Common myeloid progenitor, CD34-positive (primary cell): ENCODE data around the gene NDST4.

Source experiments
- CTCF ChIA-PET: fragments of 350-600 bp; sonication (Branson Sonifier 250); formaldehyde crosslinking; loops from one replicate; lab custom pipeline; 2021; ENCODE audit warnings: antibody characterized with exemption; lab: Charles Lee
- POLR2A ChIA-PET: fragments of 350-600 bp; sonication (Branson Sonifier 250); formaldehyde crosslinking; loops from one replicate; lab custom pipeline; 2021; ENCODE audit warnings: antibody characterized with exemption; lab: Charles Lee
- DNase-seq, 3 donors: peaks; one replicate each; pipeline versions ENCODE4 v3.0.0 to v3.0.0-alpha.2; 2013
- H3K27ac ChIP-seq, 2 experiments: 1 replicate in 1 of 2; 2 replicates in 1 of 2; pipeline ENCODE4 v1.7.0; 2013; ENCODE audit warnings: inconsistent platforms in 2 of 2, low read length in 2 of 2, mild to moderate bottlenecking in 2 of 2, low read depth in 1 of 2, moderate library complexity in 1 of 2; ENCODE audit not compliant: severe bottlenecking in 2 of 2, insufficient read depth in 1 of 2, poor library complexity in 1 of 2
- H3K27me3 ChIP-seq, 5 experiments: replicated peaks in 2 of 5; 1 replicate in 3 of 5; 2 replicates in 2 of 5; pipeline versions ENCODE4 v1.6.1 to v1.7.0; 2013; ENCODE audit warnings: low read length in 4 of 5, mild to moderate bottlenecking in 2 of 5, moderate library complexity in 2 of 5, inconsistent platforms in 1 of 5; ENCODE audit not compliant: insufficient read depth in 5 of 5, control insufficient read depth in 4 of 5
- H3K36me3 ChIP-seq, 4 experiments: 1 replicate in 2 of 4; 2 replicates in 2 of 4; pipeline versions ENCODE4 v1.6.1 to v1.7.0; 2013; ENCODE audit warnings: low read length in 3 of 4, control low read depth in 1 of 4, mild to moderate bottlenecking in 1 of 4; ENCODE audit not compliant: control insufficient read depth in 4 of 4, insufficient read depth in 4 of 4
- H3K4me1 ChIP-seq, 4 experiments: 1 replicate in 3 of 4; 2 replicates in 1 of 4; pipeline versions ENCODE4 v1.6.1 to v1.7.1; 2013; ENCODE audit warnings: low read length in 3 of 4, mild to moderate bottlenecking in 3 of 4, control low read depth in 1 of 4, inconsistent platforms in 1 of 4, moderate library complexity in 1 of 4; ENCODE audit not compliant: control insufficient read depth in 4 of 4, insufficient read depth in 4 of 4; ENCODE audit errors: control extremely low read depth in 1 of 4
- H3K4me3 ChIP-seq, 7 experiments: 1 replicate in 4 of 7; 2 replicates in 3 of 7; pipeline versions ENCODE4 v1.5.1 to v1.7.0; 2013; ENCODE audit warnings: mild to moderate bottlenecking in 7 of 7, low read length in 6 of 7, moderate library complexity in 6 of 7, inconsistent platforms in 2 of 7, low read depth in 2 of 7, control low read depth in 1 of 7; ENCODE audit not compliant: insufficient read depth in 4 of 7, control insufficient read depth in 1 of 7; ENCODE audit errors: extremely low read depth in 1 of 7
- H3K9me3 ChIP-seq, 5 experiments: 1 replicate in 4 of 5; 2 replicates in 1 of 5; pipeline versions ENCODE4 v1.6.1 to v1.7.1; 2013; ENCODE audit warnings: low read length in 4 of 5, mild to moderate bottlenecking in 2 of 5, inconsistent platforms in 1 of 5, low read depth in 1 of 5, moderate library complexity in 1 of 5; ENCODE audit not compliant: control insufficient read depth in 4 of 5, insufficient read depth in 2 of 5; ENCODE audit errors: control extremely low read depth in 1 of 5
- WGBS: methylation state at CpG from one replicate; pipeline ENCODE4 v1.1.5; 2013; ENCODE audit not compliant: insufficient coverage; 5-methylcytosine and 5-hydroxymethylcytosine counted together

NDST4 gene

GRCh38 chr4:115058533-115058932, 54.9 kb downstream of the NDST4 start:
- CTCF ChIA-PET: no interaction called here
- no CpG with 5 or more reads among the region's 1 CpG for WGBS
- H3K27me3 ChIP-seq: no peaks in the 10 kb centered on the region
- H3K36me3 ChIP-seq: no peaks in the 10 kb centered on the region
- no peak overlapping the region for H3K4me3 ChIP-seq
- POLR2A ChIA-PET: no interaction called here
- no peaks in the 10 kb centered on the region for H3K9me3 ChIP-seq
- no peaks in the 10 kb centered on the region for H3K4me1 ChIP-seq
- no peak for DNase-seq
- no peak overlapping the region for H3K27ac ChIP-seq

DNA sequence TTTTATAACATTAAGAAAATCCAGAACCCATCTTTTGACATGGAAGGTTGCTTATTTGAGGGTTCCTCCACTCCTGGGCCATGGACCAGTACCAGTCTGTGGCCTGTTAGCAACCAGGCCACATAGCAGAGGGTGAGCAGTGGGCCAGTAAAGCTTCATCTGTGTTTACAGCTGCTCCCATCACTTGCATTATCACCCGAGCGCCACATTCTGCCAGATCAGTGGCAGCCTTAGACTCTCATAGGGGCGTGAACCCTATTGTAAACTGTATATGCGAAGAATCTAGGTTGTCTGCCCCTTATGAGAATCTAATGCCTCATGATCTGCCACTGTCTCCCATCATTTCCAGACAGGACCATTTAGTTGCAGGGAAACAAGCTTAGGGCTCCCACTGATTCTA, 58.6 kb downstream of the NDST4 start:
- CTCF ChIA-PET: no interaction called here
- H3K27me3 ChIP-seq: no peaks in the 10 kb centered on the region
- H3K9me3 ChIP-seq: no peaks in the 10 kb centered on the region
- H3K4me1 ChIP-seq: no peaks in the 10 kb centered on the region
- H3K27ac ChIP-seq: no peak overlapping the region
- H3K36me3 ChIP-seq: no peaks in the 10 kb centered on the region
- POLR2A ChIA-PET: no interaction called here
- no peak overlapping the region for H3K4me3 ChIP-seq
- 100% methylated on average over 4 of the region's 4 CpGs for WGBS
- DNase-seq: no peak

DNA sequence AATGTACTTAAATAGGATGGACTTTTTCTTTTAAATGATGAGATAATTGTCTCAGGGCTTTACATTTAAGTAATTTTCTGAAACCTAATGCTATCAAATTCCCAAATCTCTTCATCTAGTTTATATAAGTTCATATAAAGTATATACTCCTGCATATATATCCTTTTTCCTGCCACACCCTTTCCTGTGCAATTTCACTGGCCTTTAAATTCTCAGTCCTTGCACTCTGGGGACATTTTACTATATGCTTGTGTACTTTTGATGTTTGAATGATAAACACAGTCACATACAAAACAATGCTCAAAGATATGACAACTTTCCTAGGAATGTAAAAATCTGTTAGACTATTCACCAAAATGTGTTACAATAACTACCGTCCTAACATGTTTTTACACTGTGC, 60.1 kb downstream of the NDST4 start:
- Histone ChIP-seq H3K27me3 (no peaks in the 10 kb centered on the region), H3K36me3 (no peaks in the 10 kb centered on the region), H3K27ac (no peak overlapping the region), H3K9me3 (no peaks in the 10 kb centered on the region), H3K4me1 (no peaks in the 10 kb centered on the region), H3K4me3 (no peak overlapping the region)
- no peak for DNase-seq
- ChIA-PET POLR2A (no interaction called here), CTCF (no interaction called here)
- WGBS: no CpG with 5 or more reads among the region's 1 CpG

DNA sequence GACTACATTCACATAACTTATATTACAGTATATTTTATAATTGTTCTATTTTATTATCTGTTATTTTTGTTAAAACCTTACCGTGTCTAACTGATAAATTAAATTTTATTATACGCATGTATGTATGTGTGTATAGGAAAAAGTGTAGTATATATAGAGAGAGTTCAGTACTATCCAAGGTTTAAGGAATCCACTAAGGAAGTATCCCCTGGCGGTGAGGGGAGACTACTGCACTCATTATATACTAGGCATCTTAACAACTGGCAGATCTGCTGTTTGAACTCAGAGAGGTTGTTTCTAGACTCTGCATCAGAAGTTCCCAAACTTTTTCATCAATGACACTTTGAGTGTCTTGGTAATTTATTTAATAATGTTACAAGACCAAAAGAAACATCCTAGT, 70.9 kb downstream of the NDST4 start:
- Histone ChIP-seq H3K4me3 (no peak overlapping the region), H3K9me3 (no peaks in the 10 kb centered on the region), H3K4me1 (no peaks in the 10 kb centered on the region), H3K27ac (no peak overlapping the region), H3K27me3 (no peaks in the 10 kb centered on the region), H3K36me3 (no peaks in the 10 kb centered on the region)
- ChIA-PET CTCF (no interaction called here), POLR2A (no interaction called here)
- no peak for DNase-seq
- no CpG with 5 or more reads among the region's 3 CpGs for WGBS

DNA sequence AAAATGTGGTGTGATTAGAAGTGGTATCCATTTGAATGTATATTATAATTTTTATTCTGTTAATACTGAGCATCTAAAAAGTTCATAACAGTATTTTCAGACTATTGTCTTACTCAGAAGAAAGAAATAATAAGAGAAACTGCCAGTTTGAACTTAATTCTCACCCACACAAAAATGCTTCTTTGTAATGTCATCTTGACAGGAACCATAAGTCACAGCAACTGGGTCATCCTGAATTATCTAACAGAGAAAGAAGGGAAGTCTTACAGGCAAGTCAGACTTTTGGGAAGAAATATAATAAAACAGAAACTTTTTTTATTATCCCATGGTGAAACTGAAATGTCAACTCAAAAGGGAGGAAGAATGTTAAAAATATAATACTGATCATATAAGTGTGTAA, 83.1 kb downstream of the NDST4 start:
- Histone ChIP-seq H3K4me3 (no peak overlapping the region), H3K36me3 (no peaks in the 10 kb centered on the region), H3K27me3 (peaks cover 0 to 2% (median 0%) of the 10 kb centered on the region in 5 experiments), H3K4me1 (no peaks in the 10 kb centered on the region), H3K27ac (no peak overlapping the region), H3K9me3 (no peaks in the 10 kb centered on the region)
- DNase-seq: no peak
- POLR2A ChIA-PET: no interaction called here
- CTCF ChIA-PET: no interaction called here

DNA sequence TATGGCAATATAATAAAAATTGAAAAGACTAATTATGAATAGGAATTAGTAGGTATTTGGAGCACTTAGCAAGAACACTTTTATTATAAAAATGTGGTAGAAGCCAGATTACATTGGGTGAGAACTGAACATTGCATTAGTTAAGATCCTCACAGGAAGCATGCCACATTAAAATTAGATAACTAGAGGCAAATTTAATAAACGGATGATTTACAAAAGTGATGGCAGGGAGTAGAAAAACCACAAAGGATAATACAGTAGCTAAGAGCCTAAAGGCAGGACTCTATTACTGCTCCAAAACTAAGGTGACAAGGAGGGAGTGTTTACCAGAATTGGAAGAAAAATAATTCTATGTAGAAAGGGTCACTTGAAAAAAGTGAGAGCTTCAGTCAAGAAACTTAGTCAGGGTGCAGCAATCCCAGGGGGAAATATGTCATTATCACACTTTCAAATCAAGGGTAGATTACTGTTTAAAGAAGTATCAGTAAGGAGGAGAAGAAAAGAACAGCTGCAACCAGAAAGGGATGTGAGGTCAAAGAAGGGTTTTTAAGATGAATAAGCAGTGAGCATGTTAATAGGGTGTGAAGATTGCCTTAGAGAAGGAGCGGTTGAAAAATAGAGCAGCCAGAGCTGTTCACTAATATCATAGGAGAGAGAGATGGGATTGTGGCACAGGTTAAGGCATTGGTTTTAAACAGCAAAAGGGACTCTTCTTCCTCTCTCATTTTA, 84.6 kb downstream of the NDST4 start:
- POLR2A ChIA-PET: no interaction called here

GRCh38 chr4:114999880-115000279, 113.5 kb downstream of the NDST4 start:
- Histone ChIP-seq H3K4me3 (no peak overlapping the region), H3K27ac (no peak overlapping the region), H3K4me1 (no peaks in the 10 kb centered on the region), H3K27me3 (peaks cover 0 to 2% (median 0%) of the 10 kb centered on the region in 5 experiments), H3K36me3 (no peaks in the 10 kb centered on the region), H3K9me3 (no peaks in the 10 kb centered on the region)
- WGBS: no CpG with 5 or more reads among the region's 1 CpG
- no peak for DNase-seq
- ChIA-PET CTCF (no interaction called here), POLR2A (no interaction called here)

More for the DNA sequence above, 84.6 kb downstream of the NDST4 start:
- Histone ChIP-seq H3K9me3 (no peaks in the 10 kb centered on the region), H3K4me1 (no peaks in the 10 kb centered on the region), H3K4me3 (no peak overlapping the region), H3K27me3 (peaks cover 0 to 2% (median 0%) of the 10 kb centered on the region in 5 experiments), H3K27ac (no peak overlapping the region), H3K36me3 (no peaks in the 10 kb centered on the region)
- CTCF ChIA-PET: no interaction called here
- DNase-seq: no peak
- WGBS: 100% methylated on average over 1 of the region's 2 CpGs
